HepG2 (cell line): ENCODE results near the gene ZNF629. TPM values are rescaled to one million over a fixed set of nuclear protein-coding genes. Genes with fewer than 3 reads are reported as not detected.

Source experiments
- AHR ChIP-seq: IDR thresholded peaks from 2 replicates; pipeline ENCODE4 v1.6.1; 2018; ENCODE audit warnings: missing genetic modification reagents, missing compliant biosample characterization
- CEBPG ChIP-seq: IDR thresholded peaks from 2 replicates; pipeline ENCODE4 v1.6.1; 2016
- DZIP1 ChIP-seq: sonication (generic); formaldehyde crosslinking; IDR thresholded peaks from 2 replicates; pipeline ENCODE4 v1.5.0; 2020; ENCODE audit warnings: mild to moderate bottlenecking, missing genetic modification reagents
- GFI1 ChIP-seq: sonication (generic); formaldehyde crosslinking; IDR thresholded peaks from 2 replicates; pipeline ENCODE4 v1.5.0; 2020; ENCODE audit warnings: missing genetic modification reagents, mild to moderate bottlenecking, borderline replicate concordance
- GLI4 ChIP-seq: sonication (generic); formaldehyde crosslinking; IDR thresholded peaks from 2 replicates; pipeline ENCODE4 v1.5.1; 2020; ENCODE audit warnings: missing genetic modification reagents, mild to moderate bottlenecking, moderate library complexity, borderline replicate concordance
- HNRNPUL1 ChIP-seq: fragments of 200-400 bp; formaldehyde crosslinking; IDR thresholded peaks from 2 replicates; pipeline ENCODE4 v1.6.1; 2017; ENCODE audit warnings: low read depth, mild to moderate bottlenecking, low read length, moderate library complexity
- IKZF4 ChIP-seq: sonication (generic); formaldehyde crosslinking; IDR thresholded peaks from 2 replicates; pipeline ENCODE4 v1.5.1; 2020; ENCODE audit warnings: borderline replicate concordance, mild to moderate bottlenecking, low read depth, missing genetic modification reagents; ENCODE audit errors: not compliant biosample characterization
- IRX3 ChIP-seq: sonication (generic); formaldehyde crosslinking; IDR thresholded peaks from 2 replicates; pipeline ENCODE4 v1.8.1; 2023; ENCODE audit warnings: mild to moderate bottlenecking, low read depth, missing genetic modification reagents, borderline replicate concordance
- KAT8 ChIP-seq: IDR thresholded peaks from 2 replicates; pipeline ENCODE4 v1.6.1; 2016; ENCODE audit warnings: missing genetic modification reagents, missing compliant biosample characterization
- KLF16 ChIP-seq, 2 experiments: sonication (generic) in 1 of 2; formaldehyde crosslinking in 1 of 2; IDR thresholded peaks; 2 replicates each; pipeline versions ENCODE4 v1.6.1 to v1.8.0; 2016 to 2023; ENCODE audit warnings: missing genetic modification reagents in 2 of 2, missing compliant biosample characterization in 1 of 2
- MED8 ChIP-seq: sonication (generic); formaldehyde crosslinking; IDR thresholded peaks from 2 replicates; pipeline ENCODE4 v1.8.1; 2023; ENCODE audit warnings: mild to moderate bottlenecking, missing genetic modification reagents; ENCODE audit not compliant: insufficient replicate concordance
- NFKB2 ChIP-seq: sonication (generic); formaldehyde crosslinking; IDR thresholded peaks from 2 replicates; pipeline ENCODE4 v1.4.0; 2020; ENCODE audit warnings: missing genetic modification reagents, borderline replicate concordance
- NONO ChIP-seq, 2 experiments: fragments of 450-650 bp in 1 of 2; sonication (generic) in 1 of 2; formaldehyde crosslinking in 1 of 2; IDR thresholded peaks in 1 of 2; conservative IDR thresholded peaks in 1 of 2; 2 replicates each; pipeline versions ENCODE4 v1.6.1 to v1.8.0; 2017 to 2022; ENCODE audit warnings: mild to moderate bottlenecking in 1 of 2, missing genetic modification reagents in 1 of 2, moderate library complexity in 1 of 2
- RAD51 ChIP-seq: fragments of 450-650 bp; IDR thresholded peaks from 2 replicates; pipeline ENCODE4 v1.6.1; 2016; ENCODE audit warnings: borderline replicate concordance
- REL ChIP-seq: sonication (generic); formaldehyde crosslinking; conservative IDR thresholded peaks from 2 replicates; pipeline ENCODE4 v1.8.0; 2022; ENCODE audit warnings: mild to moderate bottlenecking, missing genetic modification reagents, moderate library complexity
- TEAD3 ChIP-seq: optimal IDR thresholded peaks from 2 replicates; pipeline ENCODE3; 2016; ENCODE audit warnings: borderline replicate concordance
- THAP11 ChIP-seq: IDR thresholded peaks from 2 replicates; pipeline ENCODE4 v1.6.1; 2016; ENCODE audit warnings: missing biosample characterization, missing genetic modification reagents
- TRAFD1 ChIP-seq: sonication (generic); formaldehyde crosslinking; IDR thresholded peaks from 2 replicates; pipeline ENCODE4 v1.5.1; 2020; ENCODE audit warnings: missing genetic modification reagents, mild to moderate bottlenecking, borderline replicate concordance
- ZNF12 ChIP-seq: sonication (generic); formaldehyde crosslinking; IDR thresholded peaks from 2 replicates; pipeline ENCODE4 v1.5.0; 2020; ENCODE audit warnings: missing genetic modification reagents
- ZNF230 ChIP-seq: sonication (generic); formaldehyde crosslinking; IDR thresholded peaks from 2 replicates; pipeline ENCODE4 v1.4.0; 2020; ENCODE audit warnings: mild to moderate bottlenecking, missing genetic modification reagents
- ZNF556 ChIP-seq: sonication (generic); formaldehyde crosslinking; IDR thresholded peaks from 2 replicates; pipeline ENCODE4 v1.4.0; 2020; ENCODE audit warnings: mild to moderate bottlenecking, missing genetic modification reagents, borderline replicate concordance
- ZNF720 ChIP-seq: sonication (generic); formaldehyde crosslinking; IDR thresholded peaks from 2 replicates; pipeline ENCODE4 v1.4.0; 2020; ENCODE audit warnings: missing genetic modification reagents
- ZNF790 ChIP-seq: sonication (generic); formaldehyde crosslinking; IDR thresholded peaks from 2 replicates; pipeline ENCODE4 v1.8.0; 2022; ENCODE audit warnings: missing genetic modification reagents, mild to moderate bottlenecking, borderline replicate concordance
- ZNF792 ChIP-seq: IDR thresholded peaks from 2 replicates; pipeline ENCODE4 v1.6.1; 2016
- polyA plus RNA-seq, 8 experiments: library from polyadenylated mRNA; depleted of rRNA in 3 of 8; stranded (reverse) in 7 of 8; unstranded in 1 of 8; fragments of >200 nt; fragmentation: Illumina TruSeq in 4 of 8; extraction: Trizol in 4 of 8; gene quantifications; 2 replicates each; pipeline versions ENCODE4 v1.2.1 to v1.2.3, GENCODE V29; 2011 to 2016; ENCODE audit warnings: low read depth in 4 of 8, missing spikeins in 1 of 8, mixed read lengths in 1 of 8; ENCODE audit not compliant: insufficient read depth in 1 of 8
- total RNA-seq, 5 experiments: library from RNA; depleted of rRNA; stranded (reverse); fragments of >200 nt; fragmentation: Illumina TruSeq; extraction: Trizol; gene quantifications; 2 replicates each; pipeline ENCODE4 v1.2.3, GENCODE V29; 2016; ENCODE audit warnings: low read depth in 1 of 5

ZNF629 gene
- total and polyA plus RNA-seq, 2 of the 13 experiments (the other 11 are each of a cell fraction or from before 2014, with no cell fraction given): 6.1 to 16.5 TPM

DNA sequence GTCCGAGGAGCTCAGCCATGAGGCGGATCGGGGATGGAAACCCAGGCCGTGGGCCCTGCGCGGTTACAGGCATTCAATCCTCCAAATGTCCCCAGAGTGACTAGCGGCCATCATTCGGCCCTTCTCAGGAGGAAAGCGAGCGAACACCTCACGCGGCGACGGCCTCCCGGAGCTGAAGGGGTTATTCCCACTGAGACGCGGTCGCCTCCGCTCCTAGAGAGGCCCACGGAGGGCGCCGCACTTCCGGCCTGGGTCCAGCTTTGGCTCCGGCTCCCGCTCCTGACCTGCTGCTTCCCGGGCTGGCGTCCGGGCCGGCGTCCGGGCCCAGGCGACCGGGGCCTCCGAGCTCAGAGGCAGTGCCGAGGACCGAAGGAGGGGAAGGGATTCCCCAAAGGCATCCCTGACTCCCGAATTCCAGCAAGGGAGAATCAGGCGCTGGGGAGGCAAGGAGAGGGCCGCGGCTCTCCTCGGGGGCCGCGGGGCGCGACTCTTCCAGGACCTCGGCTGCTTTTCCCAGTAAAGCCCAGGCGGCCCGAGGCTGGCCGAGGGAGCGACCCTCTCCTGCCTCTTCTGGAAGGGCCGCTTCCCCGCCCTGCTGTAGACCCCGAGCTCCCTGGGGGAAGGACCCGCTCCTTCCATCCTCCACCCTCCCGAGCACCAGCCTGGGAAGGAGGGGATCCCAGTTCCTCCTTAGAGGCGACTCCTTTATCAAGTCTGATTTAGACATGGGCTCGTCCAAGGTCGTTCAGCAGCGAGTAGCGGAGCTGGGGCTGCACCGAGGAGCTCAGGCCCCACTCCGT is 18.6 kb upstream of the ZNF629 start (continued):
- TF ChIP-seq ZNF720: no peak
- peak; percentile 87 for TF ChIP-seq ZNF12 (CRISPR knock-in tag)
- peak; percentile 98; the same call in 1 of the 2 replicates for TF ChIP-seq NFKB2 (CRISPR knock-in tag)
- no peak for TF ChIP-seq TRAFD1 (CRISPR knock-in tag)
- TF ChIP-seq ZNF792 (CRISPR knock-in tag): peak; percentile 95
- peak; percentile 95 for TF ChIP-seq THAP11 (CRISPR knock-in tag)
- no peak for TF ChIP-seq NONO (IDR thresholded peaks at IDR 0.05)
- TF ChIP-seq NONO (CRISPR knock-in tag; conservative IDR thresholded peaks at IDR 0.05): peak; percentile 95
- no peak for TF ChIP-seq HNRNPUL1
- TF ChIP-seq GFI1 (CRISPR knock-in tag): peak; percentile 79; the same call in 1 of the 2 replicates
- TF ChIP-seq CEBPG (CRISPR knock-in tag): peak; percentile 70
- TF ChIP-seq ZNF790 (CRISPR knock-in tag): peak; percentile 95; the same call in 1 of the 2 replicates
- TF ChIP-seq MED8: peak; percentile 94
- peak; percentile 49 for TF ChIP-seq TEAD3 (CRISPR knock-in tag)
- no peak; the same call in 1 of the 2 replicates for TF ChIP-seq GLI4 (CRISPR knock-in tag)
- TF ChIP-seq AHR (CRISPR knock-in tag): peak; percentile 89
- TF ChIP-seq KLF16 (CRISPR knock-in tag; IDR thresholded peaks at IDR 0.05): peak; percentile 17 to 99; a peak in 2 of 4 replicates
- no peak; the same call in 1 of the 2 replicates for TF ChIP-seq IRX3 (CRISPR knock-in tag)
- TF ChIP-seq REL: 0 out of 2 replicates have a peak, but pooled peaks have one; percentile 52
- peak; percentile 96 for TF ChIP-seq ZNF230
- TF ChIP-seq DZIP1: no peak; the same call in 1 of the 2 replicates
- peak; percentile 98 for TF ChIP-seq KAT8
- peak; percentile 98 for TF ChIP-seq ZNF556 (CRISPR knock-in tag)
- TF ChIP-seq IKZF4: peak; percentile 55
- TF ChIP-seq RAD51: no peak
